ENCODE measurements around the gene JCAD.

- TF ChIP-seq EZH2 (IDR thresholded peaks at IDR 0.05; ENCODE audit: borderline replicate concordance, low read depth, low read length) (no peak), GABPA (tag; conservative IDR thresholded peaks at IDR 0.05; ENCODE audit: low read depth) (no peak), ESRRB (CRISPR knock-in tag; IDR thresholded peaks at IDR 0.05; ENCODE audit: borderline replicate concordance) (no peak), REST (IDR thresholded peaks at IDR 0.05; ENCODE audit: borderline replicate concordance) (no peak), REST (CRISPR knock-in tag; IDR thresholded peaks at IDR 0.05; ENCODE audit: low read depth) (no peak), BRD4 (IDR thresholded peaks at IDR 0.05) (no peak), CEBPB (tag; IDR thresholded peaks at IDR 0.05) (no peak), SP2 (IDR thresholded peaks at IDR 0.05; ENCODE audit: extremely low read depth, low read depth, low read length, poor library complexity, severe bottlenecking) (no peak), PRMT5 (CRISPR knock-in tag; IDR thresholded peaks at IDR 0.05) (no peak)
- TF ChIP-seq, protein P1, sequence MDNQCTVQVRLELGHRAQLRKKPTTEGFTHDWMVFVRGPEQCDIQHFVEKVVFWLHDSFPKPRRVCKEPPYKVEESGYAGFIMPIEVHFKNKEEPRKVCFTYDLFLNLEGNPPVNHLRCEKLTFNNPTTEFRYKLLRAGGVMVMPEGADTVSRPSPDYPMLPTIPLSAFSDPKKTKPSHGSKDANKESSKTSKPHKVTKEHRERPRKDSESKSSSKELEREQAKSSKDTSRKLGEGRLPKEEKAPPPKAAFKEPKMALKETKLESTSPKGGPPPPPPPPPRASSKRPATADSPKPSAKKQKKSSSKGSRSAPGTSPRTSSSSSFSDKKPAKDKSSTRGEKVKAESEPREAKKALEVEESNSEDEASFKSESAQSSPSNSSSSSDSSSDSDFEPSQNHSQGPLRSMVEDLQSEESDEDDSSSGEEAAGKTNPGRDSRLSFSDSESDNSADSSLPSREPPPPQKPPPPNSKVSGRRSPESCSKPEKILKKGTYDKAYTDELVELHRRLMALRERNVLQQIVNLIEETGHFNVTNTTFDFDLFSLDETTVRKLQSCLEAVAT (IDR thresholded peaks at IDR 0.05) = no peak
- TF ChIP-seq, protein P2, sequence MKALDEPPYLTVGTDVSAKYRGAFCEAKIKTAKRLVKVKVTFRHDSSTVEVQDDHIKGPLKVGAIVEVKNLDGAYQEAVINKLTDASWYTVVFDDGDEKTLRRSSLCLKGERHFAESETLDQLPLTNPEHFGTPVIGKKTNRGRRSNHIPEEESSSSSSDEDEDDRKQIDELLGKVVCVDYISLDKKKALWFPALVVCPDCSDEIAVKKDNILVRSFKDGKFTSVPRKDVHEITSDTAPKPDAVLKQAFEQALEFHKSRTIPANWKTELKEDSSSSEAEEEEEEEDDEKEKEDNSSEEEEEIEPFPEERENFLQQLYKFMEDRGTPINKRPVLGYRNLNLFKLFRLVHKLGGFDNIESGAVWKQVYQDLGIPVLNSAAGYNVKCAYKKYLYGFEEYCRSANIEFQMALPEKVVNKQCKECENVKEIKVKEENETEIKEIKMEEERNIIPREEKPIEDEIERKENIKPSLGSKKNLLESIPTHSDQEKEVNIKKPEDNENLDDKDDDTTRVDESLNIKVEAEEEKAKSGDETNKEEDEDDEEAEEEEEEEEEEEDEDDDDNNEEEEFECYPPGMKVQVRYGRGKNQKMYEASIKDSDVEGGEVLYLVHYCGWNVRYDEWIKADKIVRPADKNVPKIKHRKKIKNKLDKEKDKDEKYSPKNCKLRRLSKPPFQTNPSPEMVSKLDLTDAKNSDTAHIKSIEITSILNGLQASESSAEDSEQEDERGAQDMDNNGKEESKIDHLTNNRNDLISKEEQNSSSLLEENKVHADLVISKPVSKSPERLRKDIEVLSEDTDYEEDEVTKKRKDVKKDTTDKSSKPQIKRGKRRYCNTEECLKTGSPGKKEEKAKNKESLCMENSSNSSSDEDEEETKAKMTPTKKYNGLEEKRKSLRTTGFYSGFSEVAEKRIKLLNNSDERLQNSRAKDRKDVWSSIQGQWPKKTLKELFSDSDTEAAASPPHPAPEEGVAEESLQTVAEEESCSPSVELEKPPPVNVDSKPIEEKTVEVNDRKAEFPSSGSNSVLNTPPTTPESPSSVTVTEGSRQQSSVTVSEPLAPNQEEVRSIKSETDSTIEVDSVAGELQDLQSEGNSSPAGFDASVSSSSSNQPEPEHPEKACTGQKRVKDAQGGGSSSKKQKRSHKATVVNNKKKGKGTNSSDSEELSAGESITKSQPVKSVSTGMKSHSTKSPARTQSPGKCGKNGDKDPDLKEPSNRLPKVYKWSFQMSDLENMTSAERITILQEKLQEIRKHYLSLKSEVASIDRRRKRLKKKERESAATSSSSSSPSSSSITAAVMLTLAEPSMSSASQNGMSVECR (CRISPR knock-in tag; IDR thresholded peaks at IDR 0.05) = no peak
Measured at GRCh38 chr10:30040597-30040996, 18.8 kb downstream of the JCAD start.

Data from K562 (cell line).